Measurements from ENCODE around the gene ENTREP3. TPM values are rescaled to one million over a fixed set of nuclear protein-coding genes. Genes with fewer than 3 reads are reported as not detected.

Gene ENTREP3
- total RNA-seq, 1 donor from 2014 or later: 54.1 TPM

- H3K27me3 Mint-ChIP-seq (ENCODE audit: unreplicated experiment): peaks cover 19% of the 10 kb centered on the region
- H3K36me3 Mint-ChIP-seq (ENCODE audit: low read depth, unreplicated experiment): peaks cover 15% of the 10 kb centered on the region
Measured at GRCh38 chr1:155245163-155245524, 10.1 kb downstream of the ENTREP3 start.

GRCh38 chr1:155244368-155245162, 10.7 kb downstream of the ENTREP3 start:
- peaks cover 15% of the 10 kb centered on the region for H3K36me3 Mint-ChIP-seq (ENCODE audit: low read depth, unreplicated experiment)
- peak; percentile 95 for DNase-seq (ENCODE audit: low spot score)

More at GRCh38 chr1:155245163-155245524, 10.1 kb downstream of the ENTREP3 start:
- no peaks in the 10 kb centered on the region for H3K9me3 Mint-ChIP-seq (ENCODE audit: unreplicated experiment)
- DNase-seq (ENCODE audit: low spot score): no peak
- H3K4me1 Mint-ChIP-seq (ENCODE audit: unreplicated experiment): peaks cover 27% of the 10 kb centered on the region
- peak overlapping the region; percentile 86 for H3K27ac Mint-ChIP-seq (ENCODE audit: unreplicated experiment)
- TF ChIP-seq CTCF (IDR thresholded peaks at IDR 0.05; ENCODE audit: unreplicated experiment): no peak
- peak overlapping the region; percentile 92 for H3K4me3 Mint-ChIP-seq (ENCODE audit: unreplicated experiment)

GRCh38 chr1:155242805-155243358, 12.4 kb downstream of the ENTREP3 start:
- no peaks in the 10 kb centered on the region for H3K9me3 Mint-ChIP-seq (ENCODE audit: unreplicated experiment)
- peaks cover 15% of the 10 kb centered on the region for H3K36me3 Mint-ChIP-seq (ENCODE audit: low read depth, unreplicated experiment)
- peak overlapping the region; percentile 16 for H3K27ac Mint-ChIP-seq (ENCODE audit: unreplicated experiment)
- peaks cover 27% of the 10 kb centered on the region for H3K4me1 Mint-ChIP-seq (ENCODE audit: unreplicated experiment)
- DNase-seq (ENCODE audit: low spot score): no peak
- peaks cover 19% of the 10 kb centered on the region for H3K27me3 Mint-ChIP-seq (ENCODE audit: unreplicated experiment)
- no peak for TF ChIP-seq CTCF (IDR thresholded peaks at IDR 0.05; ENCODE audit: unreplicated experiment)
- H3K4me3 Mint-ChIP-seq (ENCODE audit: unreplicated experiment): peak overlapping the region; percentile 92

More at GRCh38 chr1:155244368-155245162, 10.7 kb downstream of the ENTREP3 start:
- H3K4me3 Mint-ChIP-seq (ENCODE audit: unreplicated experiment): peak overlapping the region; percentile 92
- TF ChIP-seq CTCF (IDR thresholded peaks at IDR 0.05; ENCODE audit: unreplicated experiment): peak; percentile 29
- peak overlapping the region; percentile 90 for H3K27ac Mint-ChIP-seq (ENCODE audit: unreplicated experiment)
- peaks cover 27% of the 10 kb centered on the region for H3K4me1 Mint-ChIP-seq (ENCODE audit: unreplicated experiment)
- H3K9me3 Mint-ChIP-seq (ENCODE audit: unreplicated experiment): no peaks in the 10 kb centered on the region
- H3K27me3 Mint-ChIP-seq (ENCODE audit: unreplicated experiment): peaks cover 19% of the 10 kb centered on the region

GRCh38 chr1:155241841-155242264, 13.4 kb downstream of the ENTREP3 start:
- Mint-ChIP-seq H3K4me3 (ENCODE audit: unreplicated experiment) (no peak overlapping the region), H3K9me3 (ENCODE audit: unreplicated experiment) (no peaks in the 10 kb centered on the region), H3K36me3 (ENCODE audit: low read depth, unreplicated experiment) (peaks cover 9% of the 10 kb centered on the region), H3K27me3 (ENCODE audit: unreplicated experiment) (peaks cover 19% of the 10 kb centered on the region), H3K4me1 (ENCODE audit: unreplicated experiment) (peaks cover 27% of the 10 kb centered on the region), H3K27ac (ENCODE audit: unreplicated experiment) (peak overlapping the region; percentile 8)
- no peak for DNase-seq (ENCODE audit: low spot score)
- TF ChIP-seq CTCF (IDR thresholded peaks at IDR 0.05; ENCODE audit: unreplicated experiment): no peak

Measured in endothelial cell (in vitro differentiated cells).